IMR-90 (cell line): ENCODE data around the gene HLX. TPM values are rescaled to one million over a fixed set of nuclear protein-coding genes. Genes with fewer than 3 reads are reported as not detected.

Experiments used
- ATAC-seq: fragments of 200-7000 bp; cut with Tn5 transposase; 2 replicates; pipeline ENCODE4 v1.9.1; 2020; ENCODE audit warnings: low read depth, mild to moderate bottlenecking, moderate library complexity
- BruUV-seq: library from RNA; stranded (reverse); fragments of 400-500 nt; replicated peaks from 2 replicates; lab custom pipeline; 2021; lab: Mats Ljungman, UMichigan
- CTCF ChIA-PET: fragments of 300-600 bp; formaldehyde crosslinking; extraction: SDS; loops from one replicate; lab custom pipeline; 2021; ENCODE audit warnings: antibody characterized with exemption; lab: Yijun Ruan, JAX
- POLR2A ChIA-PET: fragments of 300-600 bp; sonication (Branson Sonifier 250); formaldehyde crosslinking; loops from one replicate; lab custom pipeline; 2022; ENCODE audit warnings: antibody characterized with exemption; ENCODE audit not compliant: unreplicated experiment; lab: Charles Lee
- DNase-seq: peaks from one replicate; pipeline ENCODE4 v3.0.0; 2013
- H2AFZ ChIP-seq: replicated peaks from 2 replicates; pipeline ENCODE3; 2013; ENCODE audit warnings: low read length, mild to moderate bottlenecking; ENCODE audit not compliant: poor library complexity
- H2AK5ac ChIP-seq: 2 replicates; pipeline ENCODE4 v1.6.1; 2013; ENCODE audit warnings: low read depth, low read length, inconsistent platforms
- H2AK9ac ChIP-seq: replicated peaks from 2 replicates; pipeline ENCODE3; 2013; ENCODE audit warnings: mild to moderate bottlenecking, low read depth, low read length, moderate library complexity; ENCODE audit not compliant: poor library complexity
- H2BK120ac ChIP-seq: 2 replicates; pipeline ENCODE4 v1.6.1; 2013; ENCODE audit warnings: low read depth, low read length, inconsistent platforms
- H2BK15ac ChIP-seq: 3 replicates; pipeline ENCODE4 v1.6.1; 2013; ENCODE audit warnings: low read depth, low read length, inconsistent platforms
- H2BK20ac ChIP-seq: 2 replicates; pipeline ENCODE4 v1.6.1; 2013; ENCODE audit warnings: low read depth, mild to moderate bottlenecking, inconsistent platforms, low read length, moderate library complexity
- H2BK5ac ChIP-seq: 2 replicates; pipeline ENCODE4 v1.6.1; 2013; ENCODE audit warnings: mild to moderate bottlenecking, low read depth, low read length, inconsistent platforms; ENCODE audit not compliant: poor library complexity, severe bottlenecking
- H3K14ac ChIP-seq: replicated peaks from 2 replicates; pipeline ENCODE4 v1.6.1; 2013; ENCODE audit warnings: low read depth, low read length, inconsistent platforms
- H3K18ac ChIP-seq: 2 replicates; pipeline ENCODE4 v1.6.1; 2013; ENCODE audit warnings: low read depth, low read length, control low read depth
- H3K23ac ChIP-seq: 2 replicates; pipeline ENCODE4 v1.6.1; 2013; ENCODE audit warnings: low read depth, low read length, inconsistent platforms
- H3K27ac ChIP-seq: 2 replicates; pipeline ENCODE4 v1.5.1; 2013; ENCODE audit warnings: mild to moderate bottlenecking, control low read depth, low read length; ENCODE audit not compliant: insufficient read depth
- H3K27me3 ChIP-seq: 2 replicates; pipeline ENCODE4 v1.6.1; 2013; ENCODE audit warnings: low read length; ENCODE audit not compliant: control insufficient read depth, insufficient read depth
- H3K36me3 ChIP-seq: 2 replicates; pipeline ENCODE4 v1.6.1; 2013; ENCODE audit warnings: low read length, mixed read lengths; ENCODE audit not compliant: control insufficient read depth, insufficient read depth
- H3K4ac ChIP-seq: 2 replicates; pipeline ENCODE4 v1.6.1; 2013; ENCODE audit warnings: low read depth, low read length, inconsistent platforms
- H3K4me1 ChIP-seq: 2 replicates; pipeline ENCODE4 v1.6.1; 2013; ENCODE audit warnings: low read length, mixed read lengths; ENCODE audit not compliant: control insufficient read depth, insufficient read depth
- H3K4me2 ChIP-seq: 2 replicates; pipeline ENCODE4 v1.6.1; 2013; ENCODE audit warnings: low read depth, mild to moderate bottlenecking, control low read depth, low read length, moderate library complexity
- H3K4me3 ChIP-seq: 2 replicates; pipeline ENCODE4 v1.5.1; 2013; ENCODE audit warnings: low read depth, mild to moderate bottlenecking, control low read depth, low read length, moderate library complexity; ENCODE audit not compliant: insufficient read depth
- H3K56ac ChIP-seq: 2 replicates; pipeline ENCODE4 v1.6.1; 2013; ENCODE audit warnings: low read length, inconsistent platforms; ENCODE audit not compliant: insufficient read depth; ENCODE audit errors: extremely low read depth
- H3K79me1 ChIP-seq, 2 experiments: 2 replicates each; pipeline ENCODE4 v1.6.1; 2013; ENCODE audit warnings: low read length in 2 of 2, inconsistent platforms in 1 of 2, low read depth in 1 of 2
- H3K9ac ChIP-seq: 2 replicates; pipeline ENCODE4 v1.6.1; 2013; ENCODE audit warnings: low read depth, low read length, control low read depth
- H3K9me1 ChIP-seq: 2 replicates; pipeline ENCODE4 v1.6.1; 2013; ENCODE audit warnings: low read length, inconsistent platforms; ENCODE audit not compliant: insufficient read depth
- H3K9me3 ChIP-seq: 2 replicates; pipeline ENCODE4 v1.6.1; 2013; ENCODE audit warnings: low read length; ENCODE audit not compliant: control insufficient read depth, insufficient read depth
- H4K20me1 ChIP-seq: 2 replicates; pipeline ENCODE4 v1.6.1; 2013; ENCODE audit warnings: low read length, inconsistent platforms; ENCODE audit not compliant: insufficient read depth
- H4K5ac ChIP-seq: 2 replicates; pipeline ENCODE4 v1.6.1; 2013; ENCODE audit warnings: mild to moderate bottlenecking, low read depth, low read length, control low read depth
- H4K8ac ChIP-seq, 2 experiments: 2 replicates each; pipeline ENCODE4 v1.6.1; 2013; ENCODE audit warnings: low read depth in 2 of 2, low read length in 2 of 2, control low read depth in 1 of 2, inconsistent platforms in 1 of 2
- H4K91ac ChIP-seq: 2 replicates; pipeline ENCODE4 v1.6.1; 2013; ENCODE audit warnings: low read depth, low read length, inconsistent platforms; ENCODE audit not compliant: insufficient read depth
- CEBPB ChIP-seq: IDR thresholded peaks from 2 replicates; pipeline ENCODE4 v1.6.1; 2012; ENCODE audit warnings: low read depth, low read length, improper control_type of control experiment
- FOS ChIP-seq: fragments of 150-350 bp; IDR thresholded peaks from 2 replicates; pipeline ENCODE4 v1.6.1; 2016; ENCODE audit warnings: low read depth, low read length
- MAZ ChIP-seq: IDR thresholded peaks from 2 replicates; pipeline ENCODE4 v1.6.1; 2012; ENCODE audit warnings: low read depth, mild to moderate bottlenecking, low read length, improper control_type of control experiment, moderate library complexity, borderline replicate concordance
- NFE2L2 ChIP-seq: fragments of 150-350 bp; IDR thresholded peaks from 2 replicates; pipeline ENCODE4 v1.6.1; 2016; ENCODE audit warnings: low read depth, mild to moderate bottlenecking, low read length
- RAD21 ChIP-seq: IDR thresholded peaks from 2 replicates; pipeline ENCODE4 v1.6.1; 2012; ENCODE audit warnings: low read length, improper control_type of control experiment
- RCOR1 ChIP-seq: IDR thresholded peaks from 2 replicates; pipeline ENCODE4 v1.6.1; 2012; ENCODE audit warnings: mild to moderate bottlenecking, low read length, improper control_type of control experiment; ENCODE audit not compliant: insufficient replicate concordance
- WGBS, 2 experiments: methylation state at CpG; one replicate each; pipeline versions ENCODE4 v1.1.5 to v1.1.7; 2013; ENCODE audit warnings: missing lambda C conversion rate in 2 of 2; ENCODE audit not compliant: insufficient read length in 1 of 2; ENCODE audit errors: extremely low coverage in 2 of 2; 5-methylcytosine and 5-hydroxymethylcytosine counted together
- dilution Hi-C: fragments of 300-500 bp; cut with HindIII; formaldehyde crosslinking; loops from one replicate; pipeline ENCODE4 v1.14.3; 2018; ENCODE audit warnings: low sequenced_read_pairs; ENCODE audit not compliant: unreplicated experiment
- in situ Hi-C: fragments of 300-500 bp; cut with MboI; formaldehyde crosslinking; loops from 3 replicates; pipeline ENCODE4 v1.14.3; 2019; ENCODE audit warnings: low sequenced_read_pairs, inconsistent platforms, mixed read lengths
- intact Hi-C: fragments of 100-400 bp; cut with micrococcal nuclease; formaldehyde crosslinking; loops from 2 replicates; pipeline ENCODE4 v1.10.0; 2022
- polyA plus RNA-seq, 3 experiments: library from polyadenylated mRNA; depleted of rRNA; stranded (reverse); fragments of >200 nt; gene quantifications; 2 replicates each; pipeline ENCODE4 v1.2.3, GENCODE V29; 2012; ENCODE audit warnings: low replicate concordance in 1 of 3
- total RNA-seq: library from RNA; depleted of rRNA; stranded (reverse); fragments of >200 nt; gene quantifications from 2 replicates; pipeline ENCODE4 v1.2.3, GENCODE V29; 2012

HLX gene
- total and polyA plus RNA-seq, 2 of the 4 experiments (the other 2 are of a cell fraction) = 4.3 to 6.1 TPM

GRCh38 chr1:220921498-220921897, 42.3 kb downstream of the HLX start:
- H4K20me1 ChIP-seq = no peaks in the 10 kb centered on the region
- H3K27me3 ChIP-seq = peaks cover 5% of the 10 kb centered on the region; the same call in 1 of the 2 replicates
- ATAC-seq = no peak
- H3K4me3 ChIP-seq = no peak overlapping the region
- DNase-seq = no peak
- intact Hi-C loops = no loop called here
- no peak overlapping the region for H3K4me2 ChIP-seq
- BruUV-seq = no TSS peak
- H2AFZ ChIP-seq = no peak overlapping the region
- no peaks in the 10 kb centered on the region for H3K9me3 ChIP-seq
- in situ Hi-C loops = no loop called here
- H3K56ac ChIP-seq = no peak overlapping the region
- TF ChIP-seq MAZ (no peak), FOS (no peak), RAD21 (no peak), NFE2L2 (no peak), RCOR1 (no peak), CEBPB (no peak)
- no peak overlapping the region for H2BK15ac ChIP-seq
- H2BK120ac ChIP-seq = no peak overlapping the region
- H2BK5ac ChIP-seq = no peak overlapping the region
- ChIA-PET POLR2A (no interaction called here), CTCF (no interaction called here)
- no peak overlapping the region for H4K91ac ChIP-seq
- no peak overlapping the region for H2AK5ac ChIP-seq
- H3K9me1 ChIP-seq = no peaks in the 10 kb centered on the region
- H3K14ac ChIP-seq = no peak overlapping the region
- no peaks in the 10 kb centered on the region for H3K36me3 ChIP-seq
- H3K9ac ChIP-seq = no peak overlapping the region
- 0 out of 2 replicates have a peak, but pooled peaks cover 3% of the 10 kb centered on the region for H3K4me1 ChIP-seq
- H2BK20ac ChIP-seq = no peak overlapping the region
- H3K4ac ChIP-seq = no peak overlapping the region
- H3K23ac ChIP-seq = no peak overlapping the region
- dilution Hi-C loops = no loop called here
- no peak overlapping the region for H3K18ac ChIP-seq
- no peak overlapping the region for H2AK9ac ChIP-seq
- no peaks in the 10 kb centered on the region for H3K79me1 ChIP-seq
- WGBS, 2 experiments = no CpG with 5 or more reads among the region's 2 CpGs
- no peak overlapping the region for H4K8ac ChIP-seq
- H4K5ac ChIP-seq = no peak overlapping the region
- H3K27ac ChIP-seq = no peak overlapping the region
